Stimulated activated naive CD8-positive, alpha-beta T cell treated with anti-CD3 and anti-CD28 coated beads, Interleukin-15, amount 100 ng/mL, for 72 hours (primary cell): ENCODE results near the gene MYO3B.
"Not testable (repeated sequence)": the region's sequence is repeated elsewhere in the genome, so short reads cannot be mapped to it uniquely, and the experiment has no call there.

Experiments used
- ATAC-seq: fragments of 150-1000 bp; cut with Tn5 transposase; 2 replicates; pipeline ENCODE4 v1.10.0; 2021; ENCODE audit warnings: mild to moderate bottlenecking, moderate library complexity
- DNase-seq, 2 donors: peaks; one replicate each; pipeline ENCODE4 v3.0.0; 2021 to 2022
- H3K27ac Mint-ChIP-seq, 2 donors: one replicate each; pipeline ENCODE4 v1.8.0; 2022; ENCODE audit warnings: mild to moderate bottlenecking in 2 of 2, mixed read lengths in 2 of 2, moderate library complexity in 2 of 2
- H3K27me3 Mint-ChIP-seq: one replicate; pipeline ENCODE4 v1.8.0; 2022; ENCODE audit warnings: mixed read lengths
- H3K4me1 Mint-ChIP-seq: one replicate; pipeline ENCODE4 v1.8.0; 2022; ENCODE audit warnings: mild to moderate bottlenecking, mixed read lengths
- H3K4me3 Mint-ChIP-seq, 2 donors: one replicate each; pipeline ENCODE4 v1.8.0; 2022; ENCODE audit warnings: mild to moderate bottlenecking in 2 of 2, mixed read lengths in 2 of 2, moderate library complexity in 1 of 2
- H3K9me3 Mint-ChIP-seq, 2 donors: one replicate each; pipeline ENCODE4 v1.8.0; 2022; ENCODE audit warnings: mixed read lengths in 2 of 2

MYO3B gene

GRCh38 chr2:170457742-170458141 lies 279.8 kb downstream of the MYO3B start:
- ATAC-seq (no peak), DNase-seq (no peak)
- Mint-ChIP-seq H3K4me1 (no peaks in the 10 kb centered on the region), H3K4me3 (no peak overlapping the region), H3K27ac (no peak overlapping the region), H3K27me3 (no peaks in the 10 kb centered on the region), H3K9me3 (no peaks in the 10 kb centered on the region)

DNA sequence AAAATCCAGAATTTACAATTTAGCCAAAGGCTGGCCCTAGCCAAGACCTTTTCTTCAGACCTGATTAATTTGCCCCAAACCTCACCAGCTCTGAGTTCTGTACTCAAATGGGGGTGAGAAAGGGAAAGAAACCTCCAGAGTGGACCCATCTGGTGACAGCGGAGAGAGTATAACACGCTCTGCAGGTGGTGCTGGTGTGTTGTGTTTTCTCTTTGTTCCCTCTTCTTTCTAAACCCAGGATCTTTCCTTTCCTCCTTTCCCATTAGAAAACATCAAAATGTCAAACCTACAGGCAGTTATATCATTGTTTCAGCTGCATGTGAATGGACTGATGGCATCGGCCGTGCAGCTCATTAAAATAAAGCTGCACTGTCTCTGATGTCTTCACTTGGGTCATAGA lies 283.9 kb downstream of the MYO3B start:
- Mint-ChIP-seq H3K4me1 (no peaks in the 10 kb centered on the region), H3K27me3 (no peaks in the 10 kb centered on the region), H3K4me3 (no peak overlapping the region), H3K27ac (no peak overlapping the region), H3K9me3 (no peaks in the 10 kb centered on the region)
- ATAC-seq (no peak), DNase-seq (no peak)

DNA sequence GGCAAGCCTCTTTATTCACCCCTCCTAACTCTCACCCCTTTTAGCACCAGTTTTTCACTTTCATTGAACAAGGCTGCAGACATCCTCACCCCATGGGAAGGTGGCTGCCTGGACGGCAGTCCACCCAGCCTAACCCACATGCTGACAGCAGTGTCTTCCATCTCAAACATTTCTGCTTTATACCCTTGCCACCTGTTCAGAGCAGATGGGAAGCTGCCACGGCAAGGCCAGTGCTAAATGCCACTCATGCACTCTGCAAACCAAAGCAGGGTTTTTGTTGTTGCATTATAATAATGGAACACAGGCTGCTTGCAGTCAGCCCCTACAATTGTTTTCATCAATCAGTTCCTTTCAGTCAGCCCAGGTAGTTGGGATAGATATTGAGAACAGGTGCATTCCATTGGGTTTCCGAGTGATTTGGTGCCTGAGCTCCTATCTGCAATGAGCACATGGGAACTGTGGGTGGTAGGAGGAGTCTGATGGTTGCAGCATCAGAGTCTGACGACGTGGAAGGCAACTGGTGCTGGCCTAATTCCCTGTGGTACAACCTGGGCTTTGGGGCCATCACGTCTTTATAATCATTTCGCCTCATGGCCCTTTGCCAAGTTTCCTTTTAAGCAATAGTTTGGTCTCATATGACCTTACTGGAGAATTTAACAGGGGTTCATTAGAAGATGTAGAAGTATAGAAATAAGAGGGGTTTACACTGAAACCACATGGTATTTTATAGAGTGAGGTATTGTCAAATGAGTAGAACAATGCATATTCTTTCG lies 284.7 kb downstream of the MYO3B start:
- ATAC-seq (no peak), DNase-seq (no peak)
- Mint-ChIP-seq H3K27me3 (no peaks in the 10 kb centered on the region), H3K9me3 (no peaks in the 10 kb centered on the region), H3K27ac (no peak overlapping the region), H3K4me1 (no peaks in the 10 kb centered on the region), H3K4me3 (no peak overlapping the region)

DNA sequence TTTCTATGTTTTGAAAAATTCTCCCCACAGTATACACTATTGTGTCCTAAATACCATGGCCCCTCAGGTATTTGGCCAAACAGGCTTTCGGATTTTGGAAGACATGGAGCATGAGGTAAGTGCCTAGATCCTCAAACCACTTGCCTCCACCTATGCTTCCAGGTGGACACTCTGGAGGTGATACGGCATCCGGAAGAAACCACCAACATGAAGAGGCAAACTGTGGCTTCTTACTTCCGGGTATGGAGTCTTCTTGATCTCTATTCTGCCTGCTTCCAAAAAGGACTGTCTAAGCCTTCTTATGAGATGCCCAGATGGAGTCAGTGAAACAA lies 285.2 kb downstream of the MYO3B start:
- Mint-ChIP-seq H3K4me1 (no peaks in the 10 kb centered on the region), H3K27me3 (no peaks in the 10 kb centered on the region), H3K27ac (no peak overlapping the region), H3K4me3 (no peak overlapping the region), H3K9me3 (no peaks in the 10 kb centered on the region)
- no peak for ATAC-seq
- DNase-seq: no peak

DNA sequence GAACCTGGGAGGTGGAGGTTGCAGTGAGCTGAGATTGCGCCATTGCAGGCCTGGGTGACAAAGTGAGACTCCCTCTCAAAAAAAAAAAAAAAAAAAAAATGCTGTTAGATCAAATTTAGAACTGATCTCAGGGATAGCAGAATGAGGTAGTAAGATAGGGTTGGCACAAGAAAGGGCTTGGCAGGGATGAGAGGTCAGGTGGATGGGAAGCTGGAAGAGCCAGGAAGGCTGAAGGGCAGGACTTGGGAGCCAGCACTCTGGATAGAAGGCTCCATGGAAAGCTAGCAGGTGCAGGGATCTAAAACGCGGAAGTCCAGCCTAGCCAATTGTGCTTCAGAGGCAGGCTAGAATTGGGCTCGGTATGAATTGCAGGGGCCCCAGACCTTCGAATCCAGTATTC lies 286.3 kb downstream of the MYO3B start:
- DNase-seq: no peak
- no peak for ATAC-seq
- peaks cover 0 to 1% of the 10 kb centered on the region in 2 donors for H3K9me3 Mint-ChIP-seq
- no peaks in the 10 kb centered on the region for H3K27me3 Mint-ChIP-seq
- H3K27ac Mint-ChIP-seq: no peak overlapping the region
- no peak overlapping the region for H3K4me3 Mint-ChIP-seq
- H3K4me1 Mint-ChIP-seq: no peaks in the 10 kb centered on the region

- Mint-ChIP-seq H3K4me1 (no peaks in the 10 kb centered on the region), H3K9me3 (peaks cover 0 to 5% of the 10 kb centered on the region in 2 donors), H3K27ac (peak overlapping the region in 1 of 2 donors; percentile 75), H3K27me3 (no peaks in the 10 kb centered on the region), H3K4me3 (no peak overlapping the region)
- ATAC-seq: no peak
- DNase-seq: no peak
Measured at GRCh38 chr2:170465241-170465640, 287.3 kb downstream of the MYO3B start.

- DNase-seq (no peak), ATAC-seq (no peak)
- no peak overlapping the region for H3K27ac Mint-ChIP-seq
- H3K27me3 Mint-ChIP-seq: no peaks in the 10 kb centered on the region
- H3K4me1 Mint-ChIP-seq: no peaks in the 10 kb centered on the region
- H3K4me3 Mint-ChIP-seq: no peak overlapping the region
- H3K9me3 Mint-ChIP-seq: peaks cover 0 to 5% of the 10 kb centered on the region in 2 donors
Measured at GRCh38 chr2:170466632-170467031, 288.7 kb downstream of the MYO3B start.

DNA sequence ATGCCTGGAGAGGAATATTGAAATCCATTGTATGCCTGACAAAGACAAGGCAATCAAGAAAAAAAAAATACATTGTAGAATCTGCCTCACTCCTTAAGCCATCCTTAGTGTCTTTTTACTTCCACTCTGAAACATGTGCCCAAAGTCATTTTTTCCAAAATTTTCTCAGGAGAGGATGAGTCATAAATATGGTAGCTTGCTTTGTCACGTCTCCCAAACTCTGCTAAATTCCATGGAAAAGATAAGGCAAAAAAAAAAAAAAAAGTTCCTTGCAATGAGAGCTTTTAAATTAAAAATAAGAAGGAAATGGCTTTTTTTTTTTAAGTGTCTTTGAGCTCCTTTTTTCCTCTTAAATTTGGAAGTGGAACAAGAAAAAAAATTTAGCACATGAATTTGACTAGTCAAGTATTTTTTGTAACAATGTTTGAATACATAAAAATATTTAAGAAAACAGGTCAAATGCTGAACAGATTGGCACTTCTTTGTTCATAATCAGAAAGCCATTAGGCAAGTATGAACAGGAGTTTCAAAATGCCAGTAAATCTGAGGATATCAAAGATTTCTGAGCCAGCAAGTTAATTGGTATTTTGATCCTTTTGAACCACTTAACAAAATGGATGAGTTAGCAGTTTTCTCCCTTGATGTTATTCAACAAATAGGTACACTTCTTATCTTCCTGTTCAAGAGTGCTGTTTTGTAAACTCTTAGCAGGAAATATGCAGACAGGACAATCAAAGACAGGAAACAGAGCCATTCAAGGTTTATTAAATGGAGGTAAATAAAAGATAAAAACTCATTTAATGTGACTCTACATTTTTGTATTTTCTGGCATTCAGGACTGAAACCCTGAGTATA lies 289.8 kb downstream of the MYO3B start:
- Mint-ChIP-seq H3K9me3 (peaks cover 0 to 10% of the 10 kb centered on the region in 2 donors), H3K27me3 (no peaks in the 10 kb centered on the region), H3K4me1 (no peaks in the 10 kb centered on the region), H3K4me3 (no peak overlapping the region), H3K27ac (no peak overlapping the region)
- DNase-seq (no peak), ATAC-seq (no peak)

DNA sequence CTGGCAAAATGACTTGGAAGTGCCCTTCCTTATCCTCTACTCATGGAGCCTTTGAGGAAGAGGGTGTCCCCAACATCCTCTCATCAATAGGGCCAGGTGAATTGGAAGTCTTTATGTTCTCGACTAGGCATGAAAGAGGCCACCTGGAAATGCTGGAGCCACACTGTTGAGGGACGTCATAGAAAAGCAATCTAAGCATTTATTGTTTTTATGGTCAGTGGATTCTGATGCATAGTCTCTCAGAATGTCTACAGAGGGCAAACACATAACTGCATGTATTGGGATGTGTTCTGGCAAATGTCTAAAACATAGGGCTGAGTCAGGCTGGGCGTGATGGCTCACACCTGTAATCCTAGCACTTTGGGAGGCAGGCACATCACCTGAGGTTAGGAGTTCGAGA lies 290.6 kb downstream of the MYO3B start:
- DNase-seq: no peak
- no peak for ATAC-seq
- Mint-ChIP-seq H3K27me3 (no peaks in the 10 kb centered on the region), H3K27ac (no peak overlapping the region), H3K4me3 (no peak overlapping the region), H3K4me1 (no peaks in the 10 kb centered on the region), H3K9me3 (peaks cover 0 to 10% of the 10 kb centered on the region in 2 donors)

DNA sequence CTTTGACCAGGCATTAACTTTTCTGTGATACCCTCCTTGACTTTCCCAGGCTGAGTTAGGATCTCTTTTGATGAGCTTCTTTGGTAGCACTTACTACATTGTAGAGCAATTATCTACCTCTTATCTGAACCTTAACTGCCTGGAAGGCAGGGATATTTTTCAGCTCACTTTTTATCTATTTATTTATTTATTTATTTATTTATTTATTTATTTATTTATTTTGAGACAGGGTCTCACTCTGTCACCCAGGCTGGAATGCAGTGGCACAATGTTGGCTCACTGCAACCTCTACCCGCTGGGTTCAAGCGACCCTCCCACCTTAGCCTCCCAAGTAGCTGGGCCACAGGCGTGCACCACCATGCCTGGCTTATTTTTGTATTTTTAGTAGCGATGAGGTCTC lies 294.6 kb downstream of the MYO3B start:
- not testable (repeated sequence) for H3K9me3 Mint-ChIP-seq, H3K4me3 Mint-ChIP-seq, DNase-seq, ATAC-seq, H3K27ac Mint-ChIP-seq, H3K27me3 Mint-ChIP-seq, H3K4me1 Mint-ChIP-seq

DNA sequence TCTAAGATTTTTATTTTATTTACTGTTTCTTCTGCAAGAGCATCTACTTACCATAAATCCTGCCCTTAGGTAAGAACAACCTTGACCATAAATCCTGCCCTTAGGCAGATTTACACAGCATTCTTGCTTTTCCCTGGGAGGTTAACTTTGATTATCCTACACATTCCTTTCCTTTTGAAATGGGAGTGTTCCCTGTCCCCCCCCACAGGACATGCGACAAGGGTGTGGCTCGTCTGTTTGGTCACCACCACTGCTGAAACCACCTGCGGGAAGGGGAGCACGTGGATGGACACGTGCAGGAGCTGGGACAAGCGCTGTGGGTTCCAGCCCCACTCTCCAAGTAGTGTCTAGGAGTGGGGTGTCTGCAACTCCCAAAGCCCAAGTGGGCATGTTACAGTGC lies 297.9 kb downstream of the MYO3B start:
- no peak overlapping the region for H3K27ac Mint-ChIP-seq
- no peaks in the 10 kb centered on the region for H3K4me1 Mint-ChIP-seq
- peaks cover 8% of the 10 kb centered on the region for H3K27me3 Mint-ChIP-seq

DNA sequence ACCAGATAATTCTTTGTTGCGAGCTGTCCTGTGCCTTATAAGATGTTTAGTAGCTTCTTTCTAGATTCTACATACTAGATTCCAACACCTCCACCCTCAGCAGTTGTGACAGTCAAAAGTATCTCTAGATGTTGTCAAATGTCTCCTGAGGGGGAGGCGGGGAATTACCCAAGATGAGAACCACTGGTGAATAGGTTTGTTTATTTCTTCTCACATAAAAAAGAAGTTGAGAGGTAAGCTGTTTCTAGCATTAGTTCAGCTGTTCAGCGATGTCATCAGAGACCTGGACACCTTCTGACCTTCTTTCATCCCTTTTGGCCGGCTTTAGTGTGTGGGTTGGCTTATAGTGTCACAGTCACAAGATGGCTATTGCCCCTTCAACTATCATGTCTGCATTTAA lies 299.7 kb downstream of the MYO3B start:
- H3K9me3 Mint-ChIP-seq: no peaks in the 10 kb centered on the region
- H3K4me1 Mint-ChIP-seq: no peaks in the 10 kb centered on the region
- peaks cover 15% of the 10 kb centered on the region for H3K27me3 Mint-ChIP-seq
- H3K4me3 Mint-ChIP-seq: no peak overlapping the region
- H3K27ac Mint-ChIP-seq: no peak overlapping the region
- no peak for ATAC-seq
- DNase-seq: no peak

More for the DNA sequence above, 297.9 kb downstream of the MYO3B start:
- Mint-ChIP-seq H3K4me3 (no peak overlapping the region), H3K9me3 (peaks cover 0 to 5% of the 10 kb centered on the region in 2 donors)
- DNase-seq: no peak
- ATAC-seq: no peak

- no peak for DNase-seq
- peaks cover 8% of the 10 kb centered on the region for H3K27me3 Mint-ChIP-seq
- ATAC-seq: peak; percentile 31
- H3K4me3 Mint-ChIP-seq: no peak overlapping the region
- H3K27ac Mint-ChIP-seq: no peak overlapping the region
- H3K9me3 Mint-ChIP-seq: no peaks in the 10 kb centered on the region
- no peaks in the 10 kb centered on the region for H3K4me1 Mint-ChIP-seq
Measured at GRCh38 chr2:170481201-170481600, 303.3 kb downstream of the MYO3B start.

GRCh38 chr2:170484552-170484951 lies 306.6 kb downstream of the MYO3B start:
- DNase-seq (no peak), ATAC-seq (no peak)
- Mint-ChIP-seq H3K9me3 (no peaks in the 10 kb centered on the region), H3K4me1 (no peaks in the 10 kb centered on the region), H3K27ac (no peak overlapping the region), H3K4me3 (no peak overlapping the region), H3K27me3 (peaks cover 8% of the 10 kb centered on the region)

DNA sequence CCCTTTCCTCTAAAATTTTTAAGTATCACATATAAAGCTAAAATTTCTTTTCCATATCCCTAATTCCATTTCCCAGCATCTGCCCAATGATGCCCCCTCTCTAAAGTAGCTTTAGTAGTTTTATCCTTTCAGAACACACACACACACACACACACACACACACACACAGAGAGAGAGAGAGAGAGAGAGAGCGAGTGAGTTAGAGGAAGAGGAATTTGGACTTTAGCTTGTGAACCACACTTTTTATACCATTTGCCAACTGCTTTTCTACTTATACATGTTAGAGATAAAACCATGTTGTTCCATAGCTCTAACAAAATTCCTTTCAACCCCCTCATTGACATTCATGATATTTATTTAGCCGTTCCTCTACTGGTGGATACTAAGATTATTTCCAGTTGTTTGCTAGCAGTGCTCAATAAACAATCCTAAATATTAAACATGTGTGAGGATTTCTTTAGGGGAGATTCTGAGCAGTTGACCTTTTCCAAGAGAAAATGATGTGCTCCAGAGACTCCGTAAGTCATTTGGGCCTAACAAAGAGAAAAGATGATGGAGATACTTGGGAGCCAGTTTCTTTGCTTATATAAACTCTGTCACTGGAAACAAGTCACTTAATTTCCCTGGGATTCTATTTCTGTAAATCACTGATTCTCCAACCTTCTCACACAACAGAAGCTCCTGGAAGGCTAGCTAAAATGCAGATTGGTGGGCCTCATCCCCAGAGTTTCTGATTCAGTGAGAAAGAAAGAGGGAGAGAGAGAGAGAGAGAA lies 307.5 kb downstream of the MYO3B start:
- no peak overlapping the region for H3K4me3 Mint-ChIP-seq
- no peaks in the 10 kb centered on the region for H3K4me1 Mint-ChIP-seq
- ATAC-seq: no peak

DNA sequence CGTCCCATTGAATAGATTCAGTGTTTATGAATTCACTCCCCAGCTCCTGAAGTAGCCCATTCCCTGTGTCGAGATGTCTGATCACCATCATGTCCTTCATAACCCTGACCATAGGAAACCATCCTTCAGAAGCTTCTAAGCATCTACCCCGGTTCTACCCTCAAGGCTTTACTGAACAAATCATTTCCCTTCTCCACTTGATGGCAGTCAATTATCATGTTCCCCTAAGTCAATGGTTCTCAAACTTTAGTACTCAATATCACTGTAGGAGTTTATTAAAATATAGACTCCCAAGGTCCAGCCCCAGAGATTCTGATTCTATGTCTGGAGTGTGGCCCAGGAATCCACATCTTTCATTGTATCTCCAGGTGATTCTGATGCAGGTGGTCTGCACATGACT lies 308.8 kb downstream of the MYO3B start:
- Mint-ChIP-seq H3K4me1 (no peaks in the 10 kb centered on the region), H3K9me3 (no peaks in the 10 kb centered on the region), H3K27me3 (peaks cover 8% of the 10 kb centered on the region), H3K27ac (no peak overlapping the region), H3K4me3 (no peak overlapping the region)
- ATAC-seq: no peak
- no peak for DNase-seq

More for the DNA sequence above, 307.5 kb downstream of the MYO3B start:
- H3K27me3 Mint-ChIP-seq: peaks cover 8% of the 10 kb centered on the region
- no peak overlapping the region for H3K27ac Mint-ChIP-seq
- H3K9me3 Mint-ChIP-seq: no peaks in the 10 kb centered on the region
- no peak for DNase-seq
